Pancreas (tissue), 10 donors: ENCODE data around the gene C7orf33. TPM values are rescaled to one million over a fixed set of nuclear protein-coding genes. Genes with fewer than 3 reads are reported as not detected.

Experiments
- ATAC-seq, 4 donors: fragments of 200-7000 bp; cut with Tn5 transposase; one replicate each; pipeline versions ENCODE4 v1.8.0 to v1.9.1; 2020; ENCODE audit warnings: mild to moderate bottlenecking in 4 of 4, moderate library complexity in 4 of 4
- DNase-seq, 6 donors: peaks; one replicate each; pipeline ENCODE4 v3.0.0-alpha.2; 2020
- FAIRE-seq: peaks from 2 replicates; lab custom pipeline; 2012; peaks lifted over from hg19 to GRCh38; lab: Jason Lieb, UNC
- H3K27ac ChIP-seq, 4 donors: fragments of 200-600 bp; sonication (generic); 1 replicate in 3 of 4; 2 replicates in 1 of 4; pipeline versions ENCODE4 v1.5.0 to v1.8.0; 2020
- H3K27me3 ChIP-seq, 4 donors: fragments of 200-600 bp; one replicate each; pipeline ENCODE4 v1.8.0; 2021
- H3K36me3 ChIP-seq, 3 donors: fragments of 200-600 bp; sonication (generic) in 1 of 3; one replicate each; pipeline versions ENCODE4 v1.5.0 to v1.8.0; 2020 to 2021
- H3K4me1 ChIP-seq, 3 donors: fragments of 200-600 bp; one replicate each; pipeline ENCODE4 v1.8.0; 2021
- H3K4me3 ChIP-seq, 4 donors: fragments of 200-600 bp; sonication (generic) in 2 of 4; one replicate each; pipeline versions ENCODE4 v1.5.0 to v1.8.0; 2020 to 2021
- H3K9me3 ChIP-seq, 4 donors: fragments of 200-600 bp; one replicate each; pipeline ENCODE4 v1.8.0; 2021
- WGBS, 2 donors: extraction: QIAGEN DNeasy Blood & Tissue Kit; methylation state at CpG; one replicate each; pipeline ENCODE4 v1.1.7; 2013; 5-methylcytosine and 5-hydroxymethylcytosine counted together
- intact Hi-C, 3 donors: fragments of 100-400 bp; cut with DNase I; formaldehyde crosslinking; loops; one replicate each; pipeline versions ENCODE4 v1.11.1 to v1.14.2; 2022
- polyA plus RNA-seq, 2 donors: library from polyadenylated mRNA; stranded (reverse); fragments of 200-250 nt; gene quantifications; one replicate each; pipeline ENCODE4 v1.2.3, GENCODE V29; 2013
- total RNA-seq, 6 donors: library from RNA; stranded (reverse); fragmentation: NEBNext Ultra II Directional in 4 of 6; extraction: Animal tissue kit (Norgen Biotek cat#: 25700) in 4 of 6; gene quantifications; one replicate each; pipeline versions ENCODE4 v1.2.1 to v1.2.4, GENCODE V29; 2021 to 2023
- TF ChIP-seq, protein P1 (sequence below), 4 donors: fragments of 200-600 bp; sonication (generic) in 3 of 4; IDR thresholded peaks; one replicate each; pipeline versions ENCODE4 v1.5.0 to v1.8.0; 2021; ENCODE audit warnings: antibody characterized with exemption in 4 of 4
- donor health status: healthy with polysubstance abuse.
- donor health status: DM: no; HTN: no; CAD: no; lungs with moderate emphysema.
- donor health status: DM: no; HTN: no; CAD: no.
- donor health status: control.
- donor health status: control.
- donor health status: Bipolar disorder and iron deficiency.
- donor health status: DM: yes; HTN: yes; CAD: no.
- donor health status: DM: no; HTN: no; CAD: no.
- donor health status: DM: no; HTN: no; CAD: no.
- donor health status: DM: yes; HTN: yes; CAD: no.

Gene C7orf33
- total and polyA plus RNA-seq, 8 donors: not detected

DNA sequence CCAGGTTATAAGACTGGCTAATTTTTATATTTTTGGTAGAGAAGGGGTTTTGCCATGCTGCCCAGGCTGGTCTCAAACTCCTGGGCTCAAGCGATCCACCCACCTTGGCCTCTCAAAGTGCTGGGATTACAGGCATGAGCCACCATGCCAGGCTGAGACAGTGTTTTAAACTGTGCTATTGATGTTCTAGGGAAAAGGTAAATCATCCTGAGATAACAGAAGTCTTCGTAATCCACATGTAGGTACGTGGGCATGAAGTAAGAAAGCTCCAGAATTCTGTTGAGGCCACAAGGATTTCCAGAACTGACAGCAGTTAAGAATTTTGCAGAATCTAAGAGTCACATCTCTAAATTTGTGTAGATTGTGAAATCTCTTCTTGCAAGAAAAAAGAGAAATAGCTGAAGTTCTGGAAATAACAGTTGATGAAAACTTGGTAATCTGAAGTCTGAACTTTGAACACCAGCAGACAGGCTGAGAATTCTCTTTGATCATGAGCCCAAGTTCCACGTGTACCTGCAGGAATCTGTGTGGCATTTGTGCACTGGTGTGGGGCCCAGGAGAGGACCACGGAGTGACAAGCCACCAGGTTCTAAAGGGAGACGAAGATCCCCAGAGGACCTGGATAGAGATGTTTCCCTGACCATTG lies 24.6 kb downstream of the C7orf33 start:
- H3K9me3 ChIP-seq: no peaks in the 10 kb centered on the region
- FAIRE-seq (no peak), ATAC-seq (no peak), DNase-seq (no peak)
- H3K27me3 ChIP-seq: no peaks in the 10 kb centered on the region
- intact Hi-C loops: no loop called here
- WGBS, 2 donors: 46 to 53% methylated on average over 6 of the region's 6 CpGs
- no peak overlapping the region for H3K4me3 ChIP-seq
- H3K4me1 ChIP-seq: no peaks in the 10 kb centered on the region
- TF ChIP-seq, protein P1, sequence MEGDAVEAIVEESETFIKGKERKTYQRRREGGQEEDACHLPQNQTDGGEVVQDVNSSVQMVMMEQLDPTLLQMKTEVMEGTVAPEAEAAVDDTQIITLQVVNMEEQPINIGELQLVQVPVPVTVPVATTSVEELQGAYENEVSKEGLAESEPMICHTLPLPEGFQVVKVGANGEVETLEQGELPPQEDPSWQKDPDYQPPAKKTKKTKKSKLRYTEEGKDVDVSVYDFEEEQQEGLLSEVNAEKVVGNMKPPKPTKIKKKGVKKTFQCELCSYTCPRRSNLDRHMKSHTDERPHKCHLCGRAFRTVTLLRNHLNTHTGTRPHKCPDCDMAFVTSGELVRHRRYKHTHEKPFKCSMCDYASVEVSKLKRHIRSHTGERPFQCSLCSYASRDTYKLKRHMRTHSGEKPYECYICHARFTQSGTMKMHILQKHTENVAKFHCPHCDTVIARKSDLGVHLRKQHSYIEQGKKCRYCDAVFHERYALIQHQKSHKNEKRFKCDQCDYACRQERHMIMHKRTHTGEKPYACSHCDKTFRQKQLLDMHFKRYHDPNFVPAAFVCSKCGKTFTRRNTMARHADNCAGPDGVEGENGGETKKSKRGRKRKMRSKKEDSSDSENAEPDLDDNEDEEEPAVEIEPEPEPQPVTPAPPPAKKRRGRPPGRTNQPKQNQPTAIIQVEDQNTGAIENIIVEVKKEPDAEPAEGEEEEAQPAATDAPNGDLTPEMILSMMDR (IDR thresholded peaks at IDR 0.05): no peak
- no peaks in the 10 kb centered on the region for H3K36me3 ChIP-seq
- no peak overlapping the region for H3K27ac ChIP-seq

DNA sequence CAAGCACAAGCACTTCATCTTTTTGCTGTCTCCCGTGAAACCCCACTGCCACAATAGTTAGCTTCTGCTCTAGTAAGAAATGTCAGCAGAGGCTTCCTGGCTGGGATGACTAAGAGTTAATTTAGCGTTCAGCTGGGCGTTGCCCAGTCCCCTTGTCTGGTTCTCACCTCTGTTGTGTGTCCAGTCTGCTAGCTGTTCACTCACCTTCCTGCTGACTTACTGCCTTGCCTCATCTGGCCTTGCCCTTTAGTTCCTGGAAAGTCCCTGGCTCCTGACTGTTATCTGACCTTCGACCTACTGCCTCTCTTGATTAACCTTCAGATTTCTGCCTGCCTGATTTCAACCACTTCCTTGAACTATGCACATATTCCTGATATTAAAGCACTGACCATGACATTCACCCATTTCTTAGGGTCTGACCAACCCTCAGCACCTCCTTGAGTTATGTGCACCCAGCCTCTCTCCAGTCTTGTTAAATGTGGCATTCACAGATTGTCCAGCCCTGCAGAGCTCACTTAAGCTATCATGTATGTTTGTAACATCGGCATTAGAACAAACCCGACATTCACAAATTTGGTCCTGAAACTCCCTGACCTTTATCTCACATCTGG lies 30.3 kb downstream of the C7orf33 start:
- FAIRE-seq (no peak), DNase-seq (peak in 1 of 6 donors; percentile 17), ATAC-seq (peak in 2 of 4 donors; percentile 51 to 72)
- 49 to 58% methylated on average over 6 of the region's 6 CpGs for WGBS, 2 donors
- Histone ChIP-seq H3K4me1 (peaks cover 0 to 6% (median 0%) of the 10 kb centered on the region in 3 donors), H3K27ac (no peak overlapping the region), H3K4me3 (no peak overlapping the region), H3K36me3 (no peaks in the 10 kb centered on the region), H3K9me3 (no peaks in the 10 kb centered on the region), H3K27me3 (peaks cover 0 to 3% (median 0%) of the 10 kb centered on the region in 4 donors)
- intact Hi-C loops: no loop called here
- TF ChIP-seq, protein P1 (IDR thresholded peaks at IDR 0.05): no peak

DNA sequence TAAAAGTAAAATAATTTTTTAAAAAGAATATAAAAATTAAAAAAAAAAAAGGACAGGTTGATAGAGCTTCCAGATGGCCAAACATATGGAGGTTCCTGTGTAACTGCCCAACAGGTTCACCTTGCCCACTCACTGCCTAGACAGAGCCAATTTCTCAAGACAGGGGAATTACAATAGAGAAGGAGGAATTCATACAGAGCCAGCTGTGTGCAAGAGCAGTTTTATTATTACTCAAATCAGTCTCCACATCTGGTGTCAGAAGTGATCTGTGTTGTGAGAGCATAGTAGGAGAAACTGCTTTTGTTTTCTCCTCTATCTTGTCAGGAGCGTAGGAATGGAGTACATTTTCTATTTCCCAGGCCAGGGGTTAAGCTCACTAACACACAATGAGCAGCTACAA lies 31.0 kb downstream of the C7orf33 start:
- Histone ChIP-seq H3K4me1 (peaks cover 0 to 6% (median 0%) of the 10 kb centered on the region in 3 donors), H3K27ac (no peak overlapping the region), H3K36me3 (no peaks in the 10 kb centered on the region), H3K27me3 (peaks cover 0 to 3% (median 0%) of the 10 kb centered on the region in 4 donors), H3K4me3 (no peak overlapping the region), H3K9me3 (no peaks in the 10 kb centered on the region)
- DNase-seq: no peak
- FAIRE-seq: no peak
- 97 to 98% methylated on average over 1 of the region's 1 CpG for WGBS, 2 donors
- ATAC-seq: no peak
- intact Hi-C loops: no loop called here
- TF ChIP-seq, protein P1 (IDR thresholded peaks at IDR 0.05): no peak

DNA sequence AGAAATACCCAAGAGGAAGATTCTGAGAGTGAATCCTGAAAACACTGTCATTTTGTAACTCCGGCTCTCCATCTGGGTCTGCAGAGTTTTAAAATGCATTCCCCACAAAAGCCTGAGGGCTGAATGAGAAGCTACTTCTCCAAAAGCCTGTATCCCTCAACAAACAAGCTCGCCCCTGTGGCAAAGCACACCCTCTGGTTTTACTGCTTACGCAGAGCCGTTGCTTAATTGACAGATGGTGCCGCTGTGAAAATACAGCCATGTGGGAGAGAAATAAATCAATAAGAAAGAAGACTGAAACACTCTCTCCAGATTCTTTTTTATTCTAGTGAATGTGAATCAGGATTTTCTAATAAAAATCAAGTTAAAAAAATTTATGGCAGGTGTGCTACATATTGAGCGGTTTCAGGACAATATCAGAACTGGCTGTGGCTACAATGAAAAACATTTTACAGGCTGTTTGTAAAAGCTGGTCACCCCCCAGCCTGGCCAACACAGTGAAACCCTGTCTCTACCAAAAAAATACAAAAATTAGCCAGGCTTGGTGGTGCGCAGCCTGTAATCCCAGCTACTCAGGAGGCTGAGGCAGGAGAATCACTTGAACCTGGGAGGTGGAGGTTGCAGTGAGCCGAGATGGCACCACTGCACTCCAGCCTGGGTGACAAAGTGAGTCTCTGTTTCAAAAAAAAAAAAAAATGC lies 32.5 kb downstream of the C7orf33 start:
- Histone ChIP-seq H3K27ac (no peak overlapping the region), H3K27me3 (peaks cover 0 to 3% (median 0%) of the 10 kb centered on the region in 4 donors), H3K4me1 (peaks cover 0 to 6% (median 0%) of the 10 kb centered on the region in 3 donors), H3K9me3 (no peaks in the 10 kb centered on the region), H3K36me3 (no peaks in the 10 kb centered on the region), H3K4me3 (no peak overlapping the region)
- no peak for FAIRE-seq
- intact Hi-C loops: no loop called here
- TF ChIP-seq, protein P1 (IDR thresholded peaks at IDR 0.05): no peak
- peak in 2 of 4 donors; percentile 35 to 38 for ATAC-seq
- no peak for DNase-seq
- WGBS, 2 donors: 41% methylated on average over 8 of the region's 8 CpGs
